ENCODE results near the gene LUZP2.

LUZP2 gene

GRCh38 chr11:25048632-25049031, 551.8 kb downstream of the LUZP2 start:
- no peak for ATAC-seq
- no peak for TF ChIP-seq ESRRG (CRISPR knock-in tag; IDR thresholded peaks at IDR 0.05)
- TF ChIP-seq TOX (CRISPR knock-in tag; IDR thresholded peaks at IDR 0.05; ENCODE audit: borderline replicate concordance), result no peak
- no peak for TF ChIP-seq POU6F1 (CRISPR knock-in tag; IDR thresholded peaks at IDR 0.05; ENCODE audit: borderline replicate concordance, low read depth)
- TF ChIP-seq ZNF70 (CRISPR knock-in tag; IDR thresholded peaks at IDR 0.05), result no peak
- TF ChIP-seq ZC3H10 (CRISPR knock-in tag; IDR thresholded peaks at IDR 0.05), result no peak
- TF ChIP-seq GLIS3 (CRISPR knock-in tag; IDR thresholded peaks at IDR 0.05), result no peak
- no peak for TF ChIP-seq RARB (CRISPR knock-in tag; IDR thresholded peaks at IDR 0.05)
- no peak for TF ChIP-seq PPARA (CRISPR knock-in tag; IDR thresholded peaks at IDR 0.05; ENCODE audit: borderline replicate concordance)
- TF ChIP-seq ISL1 (CRISPR knock-in tag; IDR thresholded peaks at IDR 0.05), result no peak
- no peak for TF ChIP-seq TSHZ2 (CRISPR knock-in tag; IDR thresholded peaks at IDR 0.05)
- TF ChIP-seq SNAI2 (CRISPR knock-in tag; IDR thresholded peaks at IDR 0.05), result no peak
- no peak for TF ChIP-seq ZNF8 (CRISPR knock-in tag; IDR thresholded peaks at IDR 0.05)
- TF ChIP-seq ZFP3 (CRISPR knock-in tag; IDR thresholded peaks at IDR 0.05), result no peak
- no peak for TF ChIP-seq ARNTL (CRISPR knock-in tag; IDR thresholded peaks at IDR 0.05; ENCODE audit: borderline replicate concordance, low read depth)
- no peak for TF ChIP-seq ZFP30 (CRISPR knock-in tag; IDR thresholded peaks at IDR 0.05)
- no peak for TF ChIP-seq CSDC2 (CRISPR knock-in tag; IDR thresholded peaks at IDR 0.05)
- no peak for TF ChIP-seq CSRNP3 (CRISPR knock-in tag; IDR thresholded peaks at IDR 0.05)
- TF ChIP-seq ZNF565 (CRISPR knock-in tag; conservative IDR thresholded peaks at IDR 0.05; ENCODE audit: low read depth), result no peak

GRCh38 chr11:25052844-25053243, 556.0 kb downstream of the LUZP2 start:
- no peak for ATAC-seq
- TF ChIP-seq RARB (CRISPR knock-in tag; IDR thresholded peaks at IDR 0.05), result no peak
- TF ChIP-seq CSDC2 (CRISPR knock-in tag; IDR thresholded peaks at IDR 0.05), result no peak
- no peak for TF ChIP-seq ZFP3 (CRISPR knock-in tag; IDR thresholded peaks at IDR 0.05)
- TF ChIP-seq ZFP30 (CRISPR knock-in tag; IDR thresholded peaks at IDR 0.05), result no peak
- TF ChIP-seq SNAI2 (CRISPR knock-in tag; IDR thresholded peaks at IDR 0.05), result no peak
- no peak for TF ChIP-seq TSHZ2 (CRISPR knock-in tag; IDR thresholded peaks at IDR 0.05)
- no peak for TF ChIP-seq ISL1 (CRISPR knock-in tag; IDR thresholded peaks at IDR 0.05)
- TF ChIP-seq ZNF8 (CRISPR knock-in tag; IDR thresholded peaks at IDR 0.05), result no peak
- TF ChIP-seq ARNTL (CRISPR knock-in tag; IDR thresholded peaks at IDR 0.05; ENCODE audit: borderline replicate concordance, low read depth), result no peak
- no peak for TF ChIP-seq TCF4 (CRISPR knock-in tag; IDR thresholded peaks at IDR 0.05; ENCODE audit: borderline replicate concordance)
- TF ChIP-seq OSR1 (CRISPR knock-in tag; IDR thresholded peaks at IDR 0.05), result no peak
- no peak for TF ChIP-seq PPARA (CRISPR knock-in tag; IDR thresholded peaks at IDR 0.05; ENCODE audit: borderline replicate concordance)
- TF ChIP-seq CREB5 (CRISPR knock-in tag; IDR thresholded peaks at IDR 0.05; ENCODE audit: low read depth), result no peak
- no peak for TF ChIP-seq ESRRG (CRISPR knock-in tag; IDR thresholded peaks at IDR 0.05)
